GM12873 (cell line): ENCODE measurements around the gene ZNF385D.

Experiments used
- CTCF ChIP-seq: IDR thresholded peaks from 2 replicates; pipeline ENCODE4 v1.5.1; 2012; ENCODE audit warnings: low read depth, mild to moderate bottlenecking, moderate library complexity, low read length, control low read depth; ENCODE audit not compliant: insufficient read depth; ENCODE audit errors: missing control alignments

Gene ZNF385D

GRCh38 chr3:21715662-21716061 lies 35.3 kb downstream of the ZNF385D start:
- no peak for TF ChIP-seq CTCF

GRCh38 chr3:21705769-21706168 lies 45.2 kb downstream of the ZNF385D start:
- TF ChIP-seq CTCF: no peak

- TF ChIP-seq CTCF: no peak
Observed at GRCh38 chr3:21704796-21705195, 46.2 kb downstream of the ZNF385D start.

GRCh38 chr3:21703291-21703690 lies 47.7 kb downstream of the ZNF385D start:
- no peak for TF ChIP-seq CTCF

- no peak for TF ChIP-seq CTCF
Observed at GRCh38 chr3:21697707-21698106, 53.3 kb downstream of the ZNF385D start.

- no peak for TF ChIP-seq CTCF
Observed at GRCh38 chr3:21694506-21694905, 56.5 kb downstream of the ZNF385D start.

- no peak for TF ChIP-seq CTCF
Observed at GRCh38 chr3:21691036-21691435, 60.0 kb downstream of the ZNF385D start.

- no peak for TF ChIP-seq CTCF
Observed at GRCh38 chr3:21682206-21682605, 68.8 kb downstream of the ZNF385D start.
